Erythroblast (primary cell): ENCODE data around the gene DHRS13.

Experiments
- GATA1 ChIP-seq: IDR thresholded peaks from 2 replicates; pipeline ENCODE4 v1.6.1; 2011; ENCODE audit warnings: low read depth, mild to moderate bottlenecking, control low read depth, low read length, moderate library complexity
- POLR2A ChIP-seq: IDR thresholded peaks from 2 replicates; pipeline ENCODE4 v1.6.1; 2011; ENCODE audit warnings: mild to moderate bottlenecking, low read length

DNA sequence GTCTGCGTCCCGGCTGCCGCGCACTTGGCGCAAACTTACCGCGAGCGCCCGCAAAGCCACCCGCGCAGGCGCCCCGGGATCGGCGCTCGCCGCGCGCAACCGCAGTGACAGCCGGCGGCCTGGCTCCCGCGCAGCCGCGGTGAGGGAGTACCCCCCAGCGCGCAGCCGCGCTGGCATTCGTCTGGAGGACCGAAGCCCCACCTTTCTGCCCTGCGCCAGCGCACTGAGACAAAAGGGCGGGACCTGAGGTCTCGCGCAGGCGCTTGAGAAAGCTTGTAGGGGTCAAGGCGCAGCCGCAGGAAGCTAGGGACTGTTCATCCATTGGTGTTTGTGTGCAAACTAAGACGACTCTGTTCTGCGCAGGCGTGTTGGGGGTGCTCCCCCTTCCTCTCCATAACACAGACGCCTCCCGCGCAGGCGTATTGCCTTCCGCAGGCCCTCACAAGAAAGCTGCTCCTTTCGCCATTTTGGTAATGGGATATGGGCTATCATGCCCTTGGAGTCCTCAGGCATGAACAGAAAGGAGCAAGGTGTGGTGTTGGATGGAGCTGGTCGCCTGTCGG is 48.6 kb upstream of the DHRS13 start, which contains the start of gene PHF12:
- TF ChIP-seq POLR2A (no peak), GATA1 (no peak)
